Ramos (cell line): ENCODE results near the gene AHRR.
"Not testable (repeated sequence)": the region's sequence is repeated elsewhere in the genome, so short reads cannot be mapped to it uniquely, and the experiment has no call there.

Experiments used
- in situ Hi-C: fragments of 300-500 bp; cut with MboI; formaldehyde crosslinking; loops from one replicate; pipeline ENCODE4 v1.14.3; 2022; ENCODE audit warnings: low sequenced_read_pairs; ENCODE audit not compliant: unreplicated experiment

Gene AHRR

DNA sequence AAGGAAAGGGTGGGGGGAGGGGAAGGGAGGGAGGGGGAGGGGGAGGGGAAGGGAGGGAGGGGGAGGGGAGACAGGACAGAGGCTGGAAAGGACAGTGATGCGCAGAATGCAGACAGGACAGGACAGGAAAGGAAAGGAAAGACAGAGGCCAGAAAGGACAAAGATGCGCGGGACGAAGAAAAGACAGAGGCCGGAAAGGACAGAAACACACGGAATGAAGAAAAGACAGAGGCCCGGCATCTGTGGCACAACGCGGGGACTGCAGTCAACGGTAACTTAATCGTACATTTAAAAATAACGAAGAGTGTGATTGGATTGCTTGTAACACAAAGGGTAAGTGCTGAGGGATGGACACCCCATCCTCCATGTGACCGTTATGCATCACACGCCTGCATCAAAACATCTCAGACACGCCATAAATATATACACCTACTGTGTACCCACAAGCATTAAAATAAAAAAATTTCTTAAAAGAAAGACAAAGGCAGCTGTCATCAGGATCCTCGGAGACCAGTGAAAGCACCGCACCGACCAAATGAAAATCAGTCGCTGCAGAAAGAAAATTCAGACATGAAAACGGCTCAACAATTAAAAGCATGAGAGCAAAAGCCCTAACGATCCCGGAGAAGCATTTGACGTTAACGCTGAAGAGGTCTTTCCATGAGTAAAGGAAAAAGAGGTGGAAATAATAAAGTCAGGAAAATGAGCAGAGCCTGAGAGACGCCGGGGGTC is 68.5 kb downstream of the AHRR start:
- in situ Hi-C loops, result loop anchor here (5.0 kb wide), 1 partner anchor 78 kb away; no protein-coding TSS in a partner anchor

- in situ Hi-C loops, result loop anchor here (5.0 kb wide), 1 partner anchor 79 kb away; no protein-coding TSS in a partner anchor
Observed at GRCh38 chr5:390623-391491, 69.3 kb downstream of the AHRR start.

GRCh38 chr5:392431-392988 is 71.0 kb downstream of the AHRR start:
- in situ Hi-C loops, result loop anchor here (5.0 kb wide), 1 partner anchor 80 kb away; no protein-coding TSS in a partner anchor

DNA sequence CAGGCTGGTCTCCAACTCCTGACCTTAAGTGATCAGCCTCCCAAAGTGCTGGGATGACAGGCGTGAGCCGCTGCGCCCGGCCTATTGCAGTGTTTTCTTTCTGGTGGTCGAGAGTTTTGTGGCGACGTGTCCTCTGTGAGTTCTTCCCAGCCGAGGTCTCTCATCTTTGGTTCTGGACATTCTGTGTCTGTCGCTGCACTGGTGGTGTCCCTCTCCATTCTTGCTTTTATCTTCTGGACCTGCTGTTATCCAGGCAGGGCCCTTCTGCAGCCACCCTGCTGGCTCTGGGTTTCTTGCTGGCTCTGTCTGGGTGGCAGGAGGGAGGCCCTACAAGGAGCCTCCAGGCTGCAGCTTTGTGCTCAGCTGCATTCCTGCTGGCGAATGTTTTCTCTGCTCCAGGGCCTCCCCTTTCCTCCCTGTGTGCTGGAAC is 72.3 kb downstream of the AHRR start:
- in situ Hi-C loops, result loop anchor here (5.0 kb wide), 1 partner anchor 82 kb away; no protein-coding TSS in a partner anchor

GRCh38 chr5:394671-395155 is 73.2 kb downstream of the AHRR start:
- in situ Hi-C loops, result loop anchor here (5.0 kb wide), 1 partner anchor 82 kb away; no protein-coding TSS in a partner anchor

DNA sequence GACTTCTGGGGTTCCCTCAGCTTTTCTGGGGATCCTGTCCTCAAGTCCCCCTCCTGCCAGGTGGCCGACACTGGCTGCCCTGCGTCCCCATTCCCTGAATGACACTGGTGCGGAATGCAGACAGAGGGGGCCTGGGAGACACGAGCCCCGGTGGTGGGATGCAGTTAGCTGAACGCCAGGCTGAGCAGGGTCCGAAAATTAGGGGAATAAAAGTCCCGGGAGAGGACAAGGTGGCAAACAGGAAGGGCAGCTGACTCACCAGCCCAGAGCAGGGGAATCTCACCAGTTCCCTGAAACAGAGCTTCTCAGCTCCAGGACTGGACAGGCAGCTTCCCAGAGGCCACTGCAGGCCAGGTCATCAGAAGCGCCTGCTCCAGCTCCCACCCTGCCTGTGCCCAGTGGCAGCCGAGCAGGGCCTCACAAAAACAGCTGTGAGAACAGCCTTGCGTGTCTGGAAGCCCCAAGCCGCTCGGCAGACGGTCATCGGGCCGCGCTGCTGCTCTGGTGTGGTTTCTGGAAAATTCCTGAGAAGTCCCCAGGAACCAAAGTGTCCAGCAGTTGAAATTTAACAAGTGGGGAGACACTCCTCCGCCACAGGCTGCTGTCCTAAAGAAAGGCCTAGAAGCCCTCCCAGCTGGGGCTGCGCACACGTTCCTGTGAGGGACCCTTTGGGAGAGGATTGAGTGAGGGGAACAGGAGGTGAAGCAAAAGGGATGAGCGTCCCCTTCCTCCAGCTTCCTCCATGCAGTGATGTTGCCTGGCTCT is 73.8 kb downstream of the AHRR start:
- in situ Hi-C loops, result no loop called here

DNA sequence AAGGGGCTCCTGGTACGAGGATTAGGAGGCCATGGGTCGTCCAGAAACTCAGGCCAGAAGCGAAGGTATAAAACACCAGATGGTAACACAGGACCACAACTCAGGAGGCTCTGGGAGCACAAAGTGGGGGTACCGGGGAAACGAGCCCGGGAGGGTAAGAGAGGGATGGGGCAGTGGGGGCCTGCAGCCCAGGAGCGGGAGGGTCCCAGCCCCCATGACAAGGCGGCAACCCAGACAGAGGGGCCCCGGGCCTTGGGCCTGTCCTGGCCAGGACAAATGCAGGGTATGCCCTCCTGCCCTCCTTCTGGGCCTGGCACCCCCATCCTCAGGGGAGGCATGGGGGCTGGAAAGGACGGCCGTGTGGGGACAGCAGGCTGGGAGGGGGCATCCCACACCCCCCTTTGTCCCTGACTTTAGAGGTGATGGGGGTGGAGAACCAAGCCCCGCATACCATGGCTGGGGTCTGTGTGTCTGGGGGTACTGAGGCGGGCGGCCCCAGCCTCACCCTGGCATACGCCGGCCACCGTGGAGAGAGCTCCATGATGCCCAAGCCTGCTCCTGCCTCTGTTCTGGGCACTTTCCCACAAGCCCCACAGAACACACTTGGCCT is 74.5 kb downstream of the AHRR start:
- in situ Hi-C loops, result no loop called here

DNA sequence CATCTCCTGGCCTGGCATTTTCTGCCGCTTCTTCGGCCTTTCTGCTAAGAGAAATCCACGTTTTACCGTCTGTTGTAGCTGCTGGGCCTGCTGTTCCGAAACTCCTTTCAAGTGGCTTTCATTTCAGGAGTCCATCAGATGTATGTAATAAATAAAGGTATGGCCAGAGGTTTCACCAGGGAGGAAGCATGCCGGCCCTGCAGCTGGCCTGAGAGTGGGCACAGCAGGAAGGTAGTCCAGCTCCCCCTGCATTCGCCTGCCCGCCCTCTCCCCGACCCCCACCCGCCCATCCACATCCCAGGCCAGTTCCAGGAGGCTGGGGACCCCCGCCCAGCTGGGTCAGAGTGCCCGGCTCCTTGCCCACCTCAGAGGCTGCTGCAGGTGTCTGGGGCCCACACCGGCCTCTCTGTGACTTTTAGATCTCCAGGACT is 75.0 kb downstream of the AHRR start:
- in situ Hi-C loops, result no loop called here

- in situ Hi-C loops, result not testable (repeated sequence)
Observed at GRCh38 chr5:398141-398474, 76.6 kb downstream of the AHRR start.

- in situ Hi-C loops, result no loop called here
Observed at GRCh38 chr5:398475-399295, 77.2 kb downstream of the AHRR start.

DNA sequence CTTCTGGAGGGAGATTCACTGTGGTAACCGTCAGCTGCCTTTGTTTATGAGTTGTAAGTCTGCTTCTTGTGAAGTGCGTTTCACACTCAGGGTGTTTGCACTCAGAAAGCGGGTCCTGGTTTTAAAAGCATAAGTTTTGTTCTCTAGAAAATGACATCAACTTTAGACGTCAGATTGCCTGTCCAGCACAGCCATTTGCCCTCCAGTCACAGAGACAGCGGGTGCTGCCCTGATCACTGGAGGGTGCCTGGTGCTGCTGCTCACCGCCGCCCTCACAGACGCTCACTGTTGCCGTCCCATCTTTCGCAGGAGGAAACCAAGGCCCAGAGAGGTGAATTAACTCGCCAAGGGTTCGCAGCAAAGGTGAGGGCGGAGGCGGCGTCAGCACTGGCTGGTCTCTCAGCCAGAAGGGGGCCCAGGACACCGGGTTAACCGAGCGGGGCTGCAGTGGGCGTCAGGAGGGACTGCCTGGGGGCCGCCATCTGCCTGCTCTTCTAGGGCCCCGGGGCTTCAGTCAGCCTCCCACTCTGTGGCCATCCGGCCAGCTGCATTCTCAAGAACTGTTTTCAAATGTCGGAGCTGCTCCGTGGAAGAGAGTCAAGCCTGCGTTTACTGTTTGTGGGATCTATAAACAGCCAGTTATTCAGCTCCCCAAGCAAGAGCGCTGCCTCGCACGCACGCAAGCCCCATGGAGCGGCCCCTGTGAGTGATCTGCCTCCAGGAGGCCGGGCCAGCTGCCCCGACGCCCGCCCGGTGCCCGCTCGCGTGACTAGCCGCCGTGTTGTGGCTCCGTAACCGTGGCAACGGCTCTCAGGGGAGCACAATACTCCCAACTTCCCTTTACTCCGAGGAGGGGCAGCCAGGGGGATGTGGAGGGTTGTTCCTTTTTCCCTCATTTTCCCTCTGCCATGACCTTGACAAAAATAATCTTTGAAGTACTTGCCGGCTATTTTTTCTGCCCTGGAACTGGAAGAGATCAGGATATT is 78.1 kb downstream of the AHRR start:
- in situ Hi-C loops, result no loop called here

DNA sequence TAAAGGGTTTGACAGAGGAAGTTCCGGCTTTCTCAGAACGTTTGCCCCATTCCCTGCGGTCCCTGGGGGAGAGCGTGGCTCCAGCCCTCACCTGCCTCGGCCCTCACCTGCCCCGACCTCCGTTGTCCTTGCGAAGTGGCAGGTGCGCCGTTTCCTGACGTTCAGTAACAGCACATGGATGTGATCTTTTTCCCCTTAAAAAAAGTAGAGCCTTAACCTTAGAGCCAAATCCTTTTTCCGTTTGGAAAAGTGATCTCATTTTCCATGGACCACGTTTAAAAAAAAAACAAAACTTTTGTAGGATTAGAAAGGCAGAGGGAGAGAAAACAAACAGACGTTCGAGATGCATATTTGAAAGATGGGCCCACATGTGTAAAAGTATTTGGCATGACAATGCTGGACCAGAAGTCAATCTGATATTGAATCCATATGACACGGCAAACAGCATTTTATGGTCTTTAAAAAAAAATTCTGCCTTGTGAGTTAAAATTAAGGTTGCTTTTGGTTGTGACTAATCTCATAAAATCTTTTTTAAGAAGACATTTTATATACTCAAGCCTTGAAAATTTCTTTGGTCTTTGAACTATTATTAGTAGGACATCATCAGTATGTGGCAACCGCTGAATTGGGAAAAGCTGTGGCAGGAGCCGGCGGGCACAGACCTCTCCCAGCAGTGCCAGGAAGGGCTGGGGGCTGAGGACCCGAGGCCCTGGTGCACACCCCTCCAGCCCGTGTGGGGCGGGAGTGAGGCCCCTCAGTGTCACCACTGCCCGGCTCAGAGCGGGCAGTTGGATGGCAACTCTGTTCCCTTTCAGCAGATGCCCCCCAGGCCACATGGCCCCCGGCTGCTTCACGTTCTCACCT is 79.0 kb downstream of the AHRR start:
- in situ Hi-C loops, result no loop called here

DNA sequence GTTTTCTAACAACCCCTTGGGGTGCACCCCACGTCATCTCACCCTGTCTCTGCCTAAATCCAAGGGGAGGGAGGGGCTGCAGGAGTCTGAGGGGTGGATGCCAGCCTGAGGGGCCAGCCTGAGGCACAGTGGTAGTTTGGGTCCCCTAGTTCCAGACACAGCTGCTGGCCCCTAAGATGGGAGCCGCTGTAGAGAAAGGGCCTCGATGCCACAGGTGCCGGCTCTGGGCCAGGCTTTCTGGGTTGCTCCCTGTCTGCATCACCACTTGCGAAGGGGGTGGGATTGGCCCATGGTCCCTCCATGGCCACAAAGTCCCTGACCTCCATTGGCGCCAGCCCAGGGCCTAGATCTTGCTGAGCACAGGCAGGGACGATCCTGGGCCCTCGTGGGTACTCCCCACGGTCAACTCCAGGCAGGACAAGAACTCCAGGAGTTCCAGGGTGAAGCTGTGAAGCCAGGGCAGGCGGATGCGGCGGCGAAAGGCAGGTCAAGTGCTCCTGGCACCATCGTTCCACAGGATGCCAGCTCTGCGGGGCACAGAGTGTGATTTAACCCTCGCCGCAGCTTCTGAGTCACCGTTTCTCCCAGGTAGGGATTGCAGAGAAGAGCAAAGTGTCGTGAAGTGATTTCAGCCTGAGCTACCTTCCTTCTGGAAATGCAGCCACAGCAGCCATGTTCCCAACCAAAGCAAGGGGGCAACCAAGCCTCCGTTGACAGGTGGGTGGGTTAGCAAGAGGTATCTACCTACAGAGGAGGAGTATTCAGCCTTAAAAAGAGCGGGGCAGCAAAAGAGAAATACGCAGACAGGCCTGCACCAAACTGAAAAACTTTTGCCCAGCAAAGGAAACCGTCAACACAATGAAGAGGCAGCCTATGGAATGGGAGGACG is 79.9 kb downstream of the AHRR start:
- in situ Hi-C loops, result no loop called here

GRCh38 chr5:402219-402614 is 80.7 kb downstream of the AHRR start:
- in situ Hi-C loops, result not testable (repeated sequence)

GRCh38 chr5:402615-403359 is 81.3 kb downstream of the AHRR start:
- in situ Hi-C loops, result no loop called here
